Central memory CD4-positive, alpha-beta T cell (primary cell): ENCODE results near the gene FZD4.
"Not testable (repeated sequence)": the region's sequence is repeated elsewhere in the genome, so short reads cannot be mapped to it uniquely, and the experiment has no call there.

Source experiments
- DNase-seq: peaks from one replicate; pipeline ENCODE4 v3.0.0; 2022

Gene FZD4

GRCh38 chr11:86972734-86973133 lies 17.5 kb upstream of the FZD4 start:
- no peak for DNase-seq

DNA sequence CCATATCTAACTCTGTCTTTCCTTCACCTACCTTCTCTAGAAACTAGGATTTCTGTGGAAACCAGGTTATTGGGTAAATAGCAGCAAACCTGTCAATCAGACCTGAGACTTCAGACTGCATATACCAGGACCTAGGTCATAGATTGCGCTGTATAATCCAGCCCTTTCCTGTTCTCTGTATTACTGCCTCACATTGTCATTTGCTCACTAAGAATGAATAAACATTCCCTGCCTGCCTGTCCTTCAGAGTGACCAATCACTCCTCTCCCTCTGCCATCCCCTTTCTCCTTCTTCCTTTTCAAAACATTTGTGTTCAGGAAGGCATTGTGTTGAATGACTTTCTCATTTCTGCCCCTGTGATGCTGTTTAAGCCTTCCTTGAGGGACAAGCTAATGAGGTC lies 14.1 kb upstream of the FZD4 start:
- no peak for DNase-seq

DNA sequence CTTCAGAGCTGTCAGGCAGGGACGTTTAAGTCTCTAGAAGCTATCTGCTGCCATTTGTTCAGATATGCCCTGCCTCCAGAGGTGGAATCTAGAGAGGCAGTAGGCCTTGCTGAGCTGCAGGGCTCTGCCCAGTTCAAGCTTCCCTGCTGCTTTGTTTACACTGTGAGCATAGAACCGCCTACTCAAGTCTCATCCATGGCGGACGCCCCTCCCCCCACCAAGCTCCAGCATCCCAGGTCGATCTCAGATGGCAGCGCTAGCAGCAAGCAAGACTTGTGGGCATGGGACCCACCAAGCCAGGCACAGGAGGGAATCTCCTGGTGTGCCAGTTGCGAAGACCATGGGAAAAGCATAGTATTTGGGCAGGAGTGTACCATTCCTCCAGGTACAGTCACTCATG lies 12.4 kb upstream of the FZD4 start:
- not testable (repeated sequence) for DNase-seq

- DNase-seq, result no peak
These were observed 2.9 kb upstream of the FZD4 start for GRCh38 chr11:86957976-86958646.

DNA sequence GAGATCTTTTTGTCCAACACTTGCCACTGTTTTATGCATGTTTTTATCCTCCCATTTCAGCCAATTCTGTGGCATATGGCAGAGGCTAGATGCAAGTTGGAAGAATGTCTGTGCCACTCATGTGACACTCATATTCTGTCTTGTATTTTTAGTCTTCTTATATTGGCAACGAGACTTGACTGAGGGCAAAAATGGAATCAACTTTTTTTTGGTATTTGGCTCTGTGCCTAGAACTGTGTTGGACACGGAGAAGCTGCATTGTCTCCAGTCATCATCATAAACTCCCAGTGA lies 1.7 kb upstream of the FZD4 start:
- DNase-seq, result no peak

GRCh38 chr11:86955111-86955360 lies 159 bp downstream of the FZD4 start:
- no peak for DNase-seq

GRCh38 chr11:86954269-86955110 lies 705 bp downstream of the FZD4 start:
- no peak for DNase-seq

- no peak for DNase-seq
These were observed 2.8 kb downstream of the FZD4 start for GRCh38 chr11:86952221-86952875.

DNA sequence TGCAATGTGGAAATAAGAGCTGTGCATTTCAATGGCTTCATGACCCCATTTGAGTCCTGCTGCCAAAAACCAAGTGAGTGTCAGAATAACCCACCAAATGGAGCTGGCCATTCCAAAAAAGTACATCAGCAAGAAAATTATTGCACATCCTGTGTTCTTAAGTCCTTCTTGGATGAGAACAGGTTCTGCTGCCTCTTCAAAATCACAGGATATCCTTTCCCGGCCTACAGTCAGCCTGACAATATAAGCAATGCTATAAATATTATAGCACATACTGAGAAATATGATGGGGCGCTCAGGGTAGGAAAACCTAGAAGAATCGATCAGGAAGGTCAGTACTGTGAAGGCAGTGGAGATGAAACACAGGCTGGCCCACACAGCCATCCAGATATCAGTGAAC lies 3.5 kb downstream of the FZD4 start:
- no peak for DNase-seq

- DNase-seq, result no peak
These were observed 4.6 kb downstream of the FZD4 start for GRCh38 chr11:86950661-86950995.

DNA sequence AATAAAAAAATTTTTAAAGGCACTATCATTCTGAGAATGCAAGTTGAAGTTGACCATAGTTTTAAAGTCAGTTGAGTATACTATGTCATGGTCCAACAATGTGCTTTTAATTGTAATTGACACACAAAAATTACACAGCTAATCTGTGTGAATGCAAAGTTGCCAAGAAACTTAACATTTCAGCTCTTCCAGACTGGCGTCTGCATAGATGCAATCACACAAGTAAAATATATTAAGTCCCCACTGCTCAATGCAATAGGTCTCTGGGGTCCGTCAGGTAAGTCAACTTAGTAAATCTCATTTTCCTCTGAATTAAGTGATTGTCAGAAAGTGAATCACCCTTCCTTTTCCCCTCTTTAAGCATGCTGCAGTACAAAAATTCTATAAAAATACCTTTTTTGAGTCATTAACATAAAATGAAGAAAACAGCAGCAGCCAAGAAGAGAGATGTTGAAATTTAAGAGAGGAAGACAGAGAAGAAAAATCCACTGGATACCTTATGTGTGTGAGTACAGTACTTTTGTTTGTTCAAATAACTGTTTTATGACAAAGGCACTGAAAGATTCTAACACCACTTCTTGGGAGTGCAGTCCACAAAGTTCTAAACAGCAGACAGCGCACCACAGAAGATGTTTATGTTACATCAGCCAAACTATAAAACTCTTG lies 5.1 kb downstream of the FZD4 start:
- DNase-seq, result no peak

GRCh38 chr11:86948733-86949132 lies 6.5 kb downstream of the FZD4 start:
- no peak for DNase-seq

DNA sequence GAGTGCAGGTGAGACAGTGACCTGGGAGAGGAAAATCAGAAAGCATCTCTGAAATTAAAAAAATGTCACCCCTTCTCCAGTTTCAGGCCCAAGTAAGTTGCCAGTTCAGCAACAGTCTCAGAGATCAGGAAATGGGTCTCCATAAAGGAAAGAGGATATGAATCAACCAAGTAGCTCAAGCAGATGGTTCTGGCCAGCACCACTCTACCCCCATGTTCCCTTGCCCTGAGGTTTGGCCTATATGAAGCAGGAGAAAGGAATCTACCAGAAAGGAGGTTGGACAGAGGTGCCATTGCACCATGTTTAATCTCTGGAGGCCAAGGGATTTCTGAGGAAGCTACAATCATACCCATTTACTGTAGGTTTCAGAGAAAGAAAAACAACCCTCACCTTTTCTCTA lies 7.7 kb downstream of the FZD4 start:
- no peak for DNase-seq

- not testable (repeated sequence) for DNase-seq
These were observed 11.7 kb downstream of the FZD4 start for GRCh38 chr11:86943505-86943904.

GRCh38 chr11:86941871-86942599 lies 13.2 kb downstream of the FZD4 start:
- no peak for DNase-seq

DNA sequence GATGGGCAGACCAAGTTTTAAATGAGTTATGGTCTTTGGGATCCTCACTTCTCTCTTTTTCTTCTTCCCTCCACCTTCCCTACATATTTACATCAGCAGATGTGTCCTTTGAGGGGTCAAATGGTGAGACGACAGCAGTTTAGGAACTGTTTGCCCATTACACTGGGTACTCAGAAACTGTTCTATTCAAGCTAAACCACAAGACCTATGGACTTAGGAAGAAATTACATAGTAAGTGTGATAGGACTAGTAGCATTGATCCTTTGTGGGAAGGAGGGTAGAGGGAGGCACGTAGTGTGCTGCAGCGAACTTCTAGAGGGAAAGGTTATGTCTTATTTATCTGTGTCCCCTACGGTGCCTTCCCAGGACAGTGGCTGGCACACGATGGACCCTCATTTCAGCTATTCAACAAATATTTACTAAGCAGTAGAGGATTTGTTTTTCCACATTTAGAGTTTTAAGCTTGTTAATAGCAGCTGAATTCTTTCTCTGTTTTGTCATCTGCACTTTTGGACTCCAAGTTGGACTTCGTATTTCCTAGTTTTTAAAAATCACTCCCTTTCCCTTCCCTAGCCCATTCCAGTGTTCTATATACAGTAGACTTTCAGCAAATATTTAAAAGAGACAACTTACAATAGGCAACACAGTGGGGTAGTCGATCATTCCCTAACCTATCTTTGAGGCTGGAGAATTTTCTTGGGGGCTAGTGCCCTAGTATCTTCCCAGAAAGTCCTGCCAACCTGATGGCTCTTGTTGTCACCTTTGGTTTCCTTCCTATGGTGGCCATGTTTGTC lies 13.9 kb downstream of the FZD4 start:
- no peak for DNase-seq

DNA sequence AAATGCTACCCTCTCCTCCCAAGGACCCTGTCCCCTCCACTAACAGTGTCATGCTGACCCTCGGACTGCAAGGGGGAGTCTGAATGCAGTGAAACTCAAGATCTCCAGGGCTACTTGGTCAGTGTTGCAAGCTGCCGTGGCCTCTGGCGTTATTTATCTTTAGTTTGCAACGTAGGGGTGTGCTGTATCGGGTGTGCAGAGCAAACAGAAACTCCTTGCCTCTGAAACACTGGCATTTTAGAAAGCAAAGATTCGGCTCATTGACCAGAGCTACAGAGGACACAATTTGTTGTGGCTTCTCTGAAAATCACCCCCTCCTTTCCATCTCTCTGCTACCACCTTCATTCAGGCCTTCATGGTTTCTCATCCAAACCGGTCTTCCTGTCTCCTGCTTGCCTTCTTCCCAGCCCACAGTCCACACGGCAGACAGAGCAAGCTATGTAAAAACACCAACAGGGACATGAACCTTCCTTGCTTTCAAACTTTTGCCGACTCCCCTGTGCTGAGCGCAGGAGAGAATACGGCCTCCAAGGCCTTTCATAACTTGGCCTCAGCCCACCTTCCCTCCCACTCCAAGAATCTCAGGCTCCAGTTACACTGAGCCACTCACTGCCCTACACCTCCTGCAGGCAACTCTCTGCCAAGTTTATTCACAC lies 14.9 kb downstream of the FZD4 start:
- DNase-seq, result no peak

- DNase-seq, result no peak
These were observed 16.0 kb downstream of the FZD4 start for GRCh38 chr11:86938900-86939880.

- no peak for DNase-seq
These were observed 16.8 kb downstream of the FZD4 start for GRCh38 chr11:86938203-86938899.
